SK-N-SH treated with all-trans-retinoic acid at 6 μM for 48 hours (cell line): ENCODE measurements around the gene BAG5.

Experiments used
- ATAC-seq: fragments of 200-7000 bp; cut with Tn5 transposase; 3 replicates; pipeline ENCODE4 v1.9.1; 2020; ENCODE audit warnings: mild to moderate bottlenecking, moderate library complexity
- ARNTL ChIP-seq: fragments of 450-650 bp; formaldehyde crosslinking; IDR thresholded peaks from 2 replicates; pipeline ENCODE4 v1.5.0; 2020; ENCODE audit warnings: low read depth, mild to moderate bottlenecking, moderate library complexity, borderline replicate concordance
- BACH2 ChIP-seq: fragments of 250-450 bp; sonication (Bioruptor Pico); IDR thresholded peaks from 2 replicates; pipeline ENCODE4 v1.9.0; 2021; ENCODE audit warnings: mild to moderate bottlenecking, borderline replicate concordance
- CREB5 ChIP-seq: fragments of 250-450 bp; sonication (Bioruptor Pico); IDR thresholded peaks from 2 replicates; pipeline ENCODE4 v1.5.1; 2020; ENCODE audit warnings: low read depth, mild to moderate bottlenecking, moderate library complexity
- CSDC2 ChIP-seq: fragments of 250-450 bp; sonication (Bioruptor Pico); IDR thresholded peaks from 2 replicates; pipeline ENCODE4 v1.5.0; 2020; ENCODE audit warnings: mild to moderate bottlenecking, moderate library complexity
- CSRNP3 ChIP-seq: fragments of 250-450 bp; sonication (Bioruptor Pico); IDR thresholded peaks from 2 replicates; pipeline ENCODE4 v1.5.1; 2021; ENCODE audit warnings: mild to moderate bottlenecking, moderate library complexity
- ESRRG ChIP-seq: fragments of 250-450 bp; sonication (Bioruptor Pico); IDR thresholded peaks from 2 replicates; pipeline ENCODE4 v1.6.1; 2021; ENCODE audit warnings: mild to moderate bottlenecking
- ISL1 ChIP-seq: fragments of 250-450 bp; sonication (Bioruptor Pico); IDR thresholded peaks from 2 replicates; pipeline ENCODE4 v2.1.2; 2022; ENCODE audit warnings: mild to moderate bottlenecking, moderate library complexity
- OSR1 ChIP-seq: fragments of 250-450 bp; sonication (Bioruptor Pico); IDR thresholded peaks from 2 replicates; pipeline ENCODE4 v1.8.0; 2022; ENCODE audit warnings: moderate library complexity, mild to moderate bottlenecking, inconsistent platforms
- POU6F1 ChIP-seq: fragments of 250-450 bp; sonication (Bioruptor Pico); IDR thresholded peaks from 2 replicates; pipeline ENCODE4 v1.8.0; 2021; ENCODE audit warnings: low read depth, mild to moderate bottlenecking, moderate library complexity, borderline replicate concordance
- PPARA ChIP-seq: fragments of 250-450 bp; sonication (Bioruptor Pico); IDR thresholded peaks from 2 replicates; pipeline ENCODE4 v1.5.0; 2020; ENCODE audit warnings: mild to moderate bottlenecking, borderline replicate concordance
- SNAI2 ChIP-seq: fragments of 250-450 bp; sonication (Bioruptor Pico); IDR thresholded peaks from 2 replicates; pipeline ENCODE4 v1.5.0; 2020; ENCODE audit warnings: mild to moderate bottlenecking, moderate library complexity
- TCF4 ChIP-seq: fragments of 250-450 bp; sonication (Bioruptor Pico); IDR thresholded peaks from 2 replicates; pipeline ENCODE4 v1.8.0; 2021; ENCODE audit warnings: mild to moderate bottlenecking, moderate library complexity, borderline replicate concordance
- TOX ChIP-seq: fragments of 250-450 bp; sonication (Bioruptor Pico); IDR thresholded peaks from 2 replicates; pipeline ENCODE4 v1.8.0; 2021; ENCODE audit warnings: mild to moderate bottlenecking, moderate library complexity, borderline replicate concordance
- TSHZ2 ChIP-seq: fragments of 250-450 bp; sonication (Bioruptor Pico); IDR thresholded peaks from 2 replicates; pipeline ENCODE4 v1.5.0; 2020; ENCODE audit warnings: mild to moderate bottlenecking, moderate library complexity
- ZC3H10 ChIP-seq: fragments of 250-450 bp; sonication (Bioruptor Pico); IDR thresholded peaks from 2 replicates; pipeline ENCODE4 v1.5.1; 2021; ENCODE audit warnings: mild to moderate bottlenecking, moderate library complexity
- ZFP3 ChIP-seq: fragments of 250-450 bp; sonication (Bioruptor Pico); IDR thresholded peaks from 2 replicates; pipeline ENCODE4 v1.5.0; 2020; ENCODE audit warnings: mild to moderate bottlenecking, moderate library complexity
- ZFP30 ChIP-seq: fragments of 450-650 bp; formaldehyde crosslinking; IDR thresholded peaks from 2 replicates; pipeline ENCODE4 v1.5.0; 2022; ENCODE audit warnings: mild to moderate bottlenecking, moderate library complexity
- ZNF70 ChIP-seq: fragments of 450-650 bp; formaldehyde crosslinking; IDR thresholded peaks from 2 replicates; pipeline ENCODE4 v1.5.0; 2020; ENCODE audit warnings: mild to moderate bottlenecking, moderate library complexity
- ZNF8 ChIP-seq: fragments of 450-650 bp; formaldehyde crosslinking; IDR thresholded peaks from 2 replicates; pipeline ENCODE4 v1.5.0; 2020; ENCODE audit warnings: mild to moderate bottlenecking, moderate library complexity

BAG5 gene

GRCh38 chr14:103552011-103552845 is 10.2 kb downstream of the BAG5 start:
- TF ChIP-seq ZNF8 (CRISPR knock-in tag) (no peak), ZFP3 (CRISPR knock-in tag) (no peak), CSDC2 (CRISPR knock-in tag) (no peak), ISL1 (no peak), OSR1 (CRISPR knock-in tag) (no peak), BACH2 (CRISPR knock-in tag) (no peak), ZC3H10 (CRISPR knock-in tag) (no peak), ESRRG (no peak), TOX (CRISPR knock-in tag) (no peak), ZNF70 (CRISPR knock-in tag) (no peak), CREB5 (no peak)
- ATAC-seq: peak; percentile 87

- TF ChIP-seq TSHZ2 (no peak), POU6F1 (CRISPR knock-in tag) (no peak), SNAI2 (no peak), ISL1 (no peak), ZNF8 (CRISPR knock-in tag) (no peak), ZC3H10 (CRISPR knock-in tag) (no peak)
- TF ChIP-seq, all 23 proteins: peak for 0
- ATAC-seq: no peak
These were observed 11.1 kb downstream of the BAG5 start for GRCh38 chr14:103551338-103551762.

GRCh38 chr14:103550451-103551337 is 11.8 kb downstream of the BAG5 start:
- TF ChIP-seq SNAI2 (no peak), OSR1 (CRISPR knock-in tag) (no peak), CREB5 (no peak), ARNTL (no peak), ZNF70 (CRISPR knock-in tag) (no peak), CSDC2 (CRISPR knock-in tag) (no peak), PPARA (CRISPR knock-in tag) (no peak)
- ATAC-seq: no peak

- ATAC-seq: no peak
- TF ChIP-seq TOX (CRISPR knock-in tag): no peak
- no peak for TF ChIP-seq POU6F1 (CRISPR knock-in tag)
- no peak for TF ChIP-seq ISL1
- no peak for TF ChIP-seq CREB5
- no peak for TF ChIP-seq PPARA (CRISPR knock-in tag)
- no peak for TF ChIP-seq TCF4 (CRISPR knock-in tag)
- no peak for TF ChIP-seq ZFP3 (CRISPR knock-in tag)
- TF ChIP-seq CSRNP3 (CRISPR knock-in tag): no peak
- TF ChIP-seq OSR1 (CRISPR knock-in tag): no peak
- no peak for TF ChIP-seq ZFP30
- TF ChIP-seq ZNF70 (CRISPR knock-in tag): no peak
- no peak for TF ChIP-seq BACH2 (CRISPR knock-in tag)
- TF ChIP-seq ZNF8 (CRISPR knock-in tag): no peak
These were observed 12.8 kb downstream of the BAG5 start for GRCh38 chr14:103549361-103550311.
